Neutrophil (primary cell): ENCODE results near the gene KLHL8.

ENCODE experiments used
- H3K27ac ChIP-seq: fragments of 200-600 bp; sonication (generic); 2 replicates; pipeline ENCODE4 v1.5.1; 2016; ENCODE audit warnings: mild to moderate bottlenecking, moderate library complexity
- H3K27me3 ChIP-seq: fragments of 200-600 bp; sonication (generic); 2 replicates; pipeline ENCODE4 v1.6.0; 2016; ENCODE audit warnings: mild to moderate bottlenecking
- H3K36me3 ChIP-seq: fragments of 200-600 bp; sonication (generic); 2 replicates; pipeline ENCODE4 v1.5.1; 2017
- H3K4me1 ChIP-seq, 2 experiments: fragments of 200-600 bp in 1 of 2; sonication (generic) in 1 of 2; 1 replicate in 1 of 2; 2 replicates in 1 of 2; pipeline versions ENCODE4 v1.5.1 to v1.6.1; 2013 to 2016; ENCODE audit warnings: low read depth in 1 of 2, low read length in 1 of 2, mild to moderate bottlenecking in 1 of 2, moderate library complexity in 1 of 2; ENCODE audit not compliant: control insufficient read depth in 1 of 2, insufficient read depth in 1 of 2
- H3K4me3 ChIP-seq, 2 experiments: fragments of 200-600 bp in 1 of 2; sonication (generic) in 1 of 2; 1 replicate in 1 of 2; 2 replicates in 1 of 2; pipeline ENCODE4 v1.5.1; 2013 to 2016; ENCODE audit warnings: low read depth in 1 of 2, low read length in 1 of 2, mild to moderate bottlenecking in 1 of 2, moderate library complexity in 1 of 2
- H3K9me3 ChIP-seq: fragments of 200-600 bp; sonication (generic); 2 replicates; pipeline ENCODE4 v1.5.1; 2016
- CTCF ChIP-seq: fragments of 200-600 bp; sonication (generic); IDR thresholded peaks from 2 replicates; pipeline ENCODE4 v1.5.1; 2016; ENCODE audit warnings: antibody characterized with exemption

The KLHL8 gene

GRCh38 chr4:87260477-87260876 is 40.1 kb upstream of the KLHL8 start:
- Histone ChIP-seq H3K27me3 (no peaks in the 10 kb centered on the region), H3K4me1 (no peaks in the 10 kb centered on the region), H3K27ac (no peak overlapping the region), H3K4me3 (no peak overlapping the region), H3K9me3 (no peaks in the 10 kb centered on the region), H3K36me3 (no peaks in the 10 kb centered on the region)
- no peak for TF ChIP-seq CTCF

- Histone ChIP-seq H3K27me3 (no peaks in the 10 kb centered on the region), H3K4me1 (no peaks in the 10 kb centered on the region), H3K9me3 (no peaks in the 10 kb centered on the region), H3K27ac (no peak overlapping the region), H3K36me3 (no peaks in the 10 kb centered on the region), H3K4me3 (no peak overlapping the region)
- TF ChIP-seq CTCF, result no peak
Measured at GRCh38 chr4:87258677-87259076, 38.3 kb upstream of the KLHL8 start.

- H3K4me3 ChIP-seq, result no peak overlapping the region
- no peaks in the 10 kb centered on the region for H3K36me3 ChIP-seq
- TF ChIP-seq CTCF, result no peak
- no peaks in the 10 kb centered on the region for H3K4me1 ChIP-seq
- no peaks in the 10 kb centered on the region for H3K27me3 ChIP-seq
- H3K27ac ChIP-seq, result no peak overlapping the region
- H3K9me3 ChIP-seq, result no peaks in the 10 kb centered on the region
Measured at GRCh38 chr4:87257523-87257922, 37.1 kb upstream of the KLHL8 start.

GRCh38 chr4:87255755-87256154 is 35.3 kb upstream of the KLHL8 start:
- Histone ChIP-seq H3K27ac (no peak overlapping the region), H3K9me3 (no peaks in the 10 kb centered on the region), H3K4me1 (no peaks in the 10 kb centered on the region), H3K36me3 (no peaks in the 10 kb centered on the region), H3K4me3 (no peak overlapping the region), H3K27me3 (no peaks in the 10 kb centered on the region)
- no peak for TF ChIP-seq CTCF

GRCh38 chr4:87251106-87251505 is 30.7 kb upstream of the KLHL8 start:
- Histone ChIP-seq H3K4me1 (no peaks in the 10 kb centered on the region), H3K27me3 (no peaks in the 10 kb centered on the region), H3K9me3 (no peaks in the 10 kb centered on the region), H3K4me3 (no peak overlapping the region), H3K27ac (no peak overlapping the region), H3K36me3 (no peaks in the 10 kb centered on the region)
- TF ChIP-seq CTCF, result no peak

GRCh38 chr4:87250294-87250693 is 29.9 kb upstream of the KLHL8 start:
- H3K4me1 ChIP-seq, result no peaks in the 10 kb centered on the region
- H3K4me3 ChIP-seq, result no peak overlapping the region
- no peak overlapping the region for H3K27ac ChIP-seq
- H3K9me3 ChIP-seq, result no peaks in the 10 kb centered on the region
- H3K27me3 ChIP-seq, result no peaks in the 10 kb centered on the region
- TF ChIP-seq CTCF, result no peak
- H3K36me3 ChIP-seq, result no peaks in the 10 kb centered on the region
